ENCODE data around the gene FDX2.
"Not testable (repeated sequence)": the region's sequence is repeated elsewhere in the genome, so short reads cannot be mapped to it uniquely, and the experiment has no call there.

GRCh38 chr19:10282043-10282442 lies 33.8 kb downstream of the FDX2 start:
- TF ChIP-seq, protein P1, sequence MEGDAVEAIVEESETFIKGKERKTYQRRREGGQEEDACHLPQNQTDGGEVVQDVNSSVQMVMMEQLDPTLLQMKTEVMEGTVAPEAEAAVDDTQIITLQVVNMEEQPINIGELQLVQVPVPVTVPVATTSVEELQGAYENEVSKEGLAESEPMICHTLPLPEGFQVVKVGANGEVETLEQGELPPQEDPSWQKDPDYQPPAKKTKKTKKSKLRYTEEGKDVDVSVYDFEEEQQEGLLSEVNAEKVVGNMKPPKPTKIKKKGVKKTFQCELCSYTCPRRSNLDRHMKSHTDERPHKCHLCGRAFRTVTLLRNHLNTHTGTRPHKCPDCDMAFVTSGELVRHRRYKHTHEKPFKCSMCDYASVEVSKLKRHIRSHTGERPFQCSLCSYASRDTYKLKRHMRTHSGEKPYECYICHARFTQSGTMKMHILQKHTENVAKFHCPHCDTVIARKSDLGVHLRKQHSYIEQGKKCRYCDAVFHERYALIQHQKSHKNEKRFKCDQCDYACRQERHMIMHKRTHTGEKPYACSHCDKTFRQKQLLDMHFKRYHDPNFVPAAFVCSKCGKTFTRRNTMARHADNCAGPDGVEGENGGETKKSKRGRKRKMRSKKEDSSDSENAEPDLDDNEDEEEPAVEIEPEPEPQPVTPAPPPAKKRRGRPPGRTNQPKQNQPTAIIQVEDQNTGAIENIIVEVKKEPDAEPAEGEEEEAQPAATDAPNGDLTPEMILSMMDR (IDR thresholded peaks at IDR 0.05; ENCODE audit: poor library complexity): not testable (repeated sequence)
- not testable (repeated sequence) for TF ChIP-seq EZH2phosphoT487 (IDR thresholded peaks at IDR 0.05; ENCODE audit: low read depth, severe bottlenecking, unreplicated experiment)
